GM19099 (cell line): ENCODE results near the gene CPA1.

Experiments
- POLR2A ChIP-seq: IDR thresholded peaks from 3 replicates; pipeline ENCODE4 v1.6.1; 2011; ENCODE audit warnings: low read depth; ENCODE audit not compliant: insufficient read length; ENCODE audit errors: extremely low read depth

Gene CPA1

GRCh38 chr7:130420943-130421578, 40.8 kb downstream of the CPA1 start:
- TF ChIP-seq POLR2A, result no peak

- TF ChIP-seq POLR2A, result no peak
Observed at GRCh38 chr7:130421684-130422083, 41.4 kb downstream of the CPA1 start.

GRCh38 chr7:130423501-130424037, 43.3 kb downstream of the CPA1 start:
- no peak for TF ChIP-seq POLR2A

GRCh38 chr7:130425796-130426195, 45.5 kb downstream of the CPA1 start:
- TF ChIP-seq POLR2A, result no peak

GRCh38 chr7:130426564-130426963, 46.3 kb downstream of the CPA1 start:
- TF ChIP-seq POLR2A, result no peak

- no peak for TF ChIP-seq POLR2A
Observed at GRCh38 chr7:130429019-130429418, 48.7 kb downstream of the CPA1 start.

- TF ChIP-seq POLR2A, result no peak
Observed at GRCh38 chr7:130430115-130430514, 49.8 kb downstream of the CPA1 start.

- no peak for TF ChIP-seq POLR2A
Observed at GRCh38 chr7:130430841-130431666, 50.8 kb downstream of the CPA1 start.

- TF ChIP-seq POLR2A, result no peak
Observed at GRCh38 chr7:130432886-130433285, 52.6 kb downstream of the CPA1 start.

- TF ChIP-seq POLR2A, result no peak
Observed at GRCh38 chr7:130433301-130433700, 53.0 kb downstream of the CPA1 start.

- no peak for TF ChIP-seq POLR2A
Observed at GRCh38 chr7:130435311-130435854, 55.1 kb downstream of the CPA1 start.

- TF ChIP-seq POLR2A, result no peak
Observed at GRCh38 chr7:130436253-130436652, 56.0 kb downstream of the CPA1 start.
